HL-60/S4 (cell line): Measurements from ENCODE around the gene MDH2.
"Not testable (repeated sequence)": the region's sequence is repeated elsewhere in the genome, so short reads cannot be mapped to it uniquely, and the experiment has no call there.

Source experiments
- in situ Hi-C: fragments of 300-500 bp; cut with MboI; formaldehyde crosslinking; loops from 2 replicates; pipeline ENCODE4 v1.14.3; 2022; ENCODE audit warnings: low sequenced_read_pairs

Gene MDH2

GRCh38 chr7:76108540-76109233 is 60.8 kb downstream of the MDH2 start:
- in situ Hi-C loops, result no loop called here

GRCh38 chr7:76113042-76113630 is 65.2 kb downstream of the MDH2 start:
- in situ Hi-C loops, result not testable (repeated sequence)

- in situ Hi-C loops, result not testable (repeated sequence)
Observed at GRCh38 chr7:76114742-76115141, 66.8 kb downstream of the MDH2 start.
